GM18858 (cell line): ENCODE measurements around the gene FBXL17.

Experiments used
- ATAC-seq: cut with Tn5 transposase; IDR thresholded peaks from one replicate; pipeline ENCODE4 v1.9.1; 2021; ENCODE audit not compliant: unreplicated experiment

The FBXL17 gene

DNA sequence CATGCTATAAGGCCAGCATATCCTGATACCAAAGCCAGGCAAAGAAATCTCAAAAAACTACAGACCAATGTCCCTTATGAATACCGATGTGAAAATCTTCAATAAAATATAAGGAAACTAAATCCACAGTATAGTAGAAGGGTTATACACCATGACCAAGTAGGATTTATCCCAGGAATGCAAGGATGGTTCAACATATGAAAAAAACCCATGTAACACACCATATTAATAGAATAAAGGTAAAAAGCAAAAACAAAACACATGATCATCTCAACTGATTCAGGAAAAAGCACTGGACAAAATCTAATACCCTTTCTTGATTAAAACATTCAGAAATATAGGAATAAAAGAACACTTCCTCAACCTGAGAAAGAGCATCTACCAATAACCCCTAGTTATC is 6.1 kb downstream of the FBXL17 start:
- ATAC-seq, result no peak

DNA sequence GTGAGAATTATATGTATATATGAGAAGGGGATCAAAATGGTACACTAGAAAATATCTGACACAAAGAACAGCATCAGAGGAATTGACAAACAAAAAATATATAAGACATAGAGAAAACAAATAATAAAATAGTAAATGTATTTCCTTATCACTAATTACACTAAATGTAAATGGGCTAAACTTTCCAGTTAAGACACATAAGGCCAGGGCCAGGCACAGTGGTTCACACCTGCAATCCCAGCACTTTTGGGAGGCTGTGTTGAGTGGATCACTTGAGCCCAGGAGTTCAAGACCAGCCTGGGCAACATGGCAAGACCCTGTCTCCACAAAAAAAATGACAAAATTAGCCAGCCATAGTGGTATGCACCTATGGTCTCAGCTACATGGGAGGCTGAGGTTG is 8.5 kb downstream of the FBXL17 start:
- no peak for ATAC-seq

DNA sequence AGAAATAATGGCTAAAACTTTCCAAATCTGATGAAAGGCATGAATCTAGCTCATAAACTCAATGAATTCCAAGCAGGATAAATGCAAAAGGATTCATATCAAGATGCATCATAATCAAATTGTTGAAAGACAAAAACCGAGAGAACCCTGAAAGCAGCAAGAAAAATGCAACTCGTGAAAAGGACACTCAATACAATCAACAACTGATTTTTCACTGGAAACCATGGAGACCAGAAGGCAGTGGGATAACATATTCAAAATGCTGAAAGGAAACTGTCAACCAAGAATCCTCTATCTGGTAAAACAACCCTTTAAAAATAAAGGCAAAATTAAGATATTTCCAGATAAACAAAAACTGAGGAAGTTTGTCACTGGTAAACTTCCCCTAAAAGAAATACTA is 9.5 kb downstream of the FBXL17 start:
- no peak for ATAC-seq

DNA sequence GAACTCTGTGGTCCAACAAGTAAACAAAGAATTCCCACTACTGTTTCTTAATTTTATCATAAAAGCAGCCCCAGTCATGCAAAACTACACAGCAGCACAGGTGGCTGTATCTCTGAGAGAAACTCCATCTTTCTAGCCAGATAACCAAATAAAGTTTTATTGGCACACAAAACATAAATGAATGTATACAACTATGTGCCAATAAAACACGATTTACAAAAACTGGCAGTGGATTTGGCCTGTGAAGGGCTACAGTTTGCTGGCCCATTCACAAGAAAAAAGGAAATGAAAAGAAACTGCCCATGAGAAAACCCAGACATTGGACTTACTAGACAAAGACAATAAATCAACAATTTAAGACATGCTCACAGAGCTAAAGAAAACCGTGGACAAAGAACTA is 10.6 kb downstream of the FBXL17 start:
- no peak for ATAC-seq

DNA sequence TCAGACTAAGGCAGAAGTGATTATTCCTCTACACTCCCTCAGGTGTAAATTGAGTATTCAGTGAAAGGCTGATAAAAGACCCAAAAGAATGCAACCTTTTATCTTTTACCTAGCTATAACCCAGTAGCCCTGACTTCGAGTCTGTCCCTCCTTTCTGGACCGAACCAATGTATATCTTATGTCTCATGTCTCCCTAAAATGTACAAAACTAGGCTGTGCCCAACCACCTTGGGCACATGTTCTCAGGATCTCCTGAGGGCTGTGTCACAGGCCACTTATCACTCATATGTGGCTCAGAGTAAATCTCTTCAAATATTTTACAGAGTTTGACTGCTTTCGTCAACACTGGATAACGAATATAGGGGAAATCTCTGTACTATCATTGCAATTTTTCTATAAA is 12.7 kb downstream of the FBXL17 start:
- ATAC-seq, result no peak

DNA sequence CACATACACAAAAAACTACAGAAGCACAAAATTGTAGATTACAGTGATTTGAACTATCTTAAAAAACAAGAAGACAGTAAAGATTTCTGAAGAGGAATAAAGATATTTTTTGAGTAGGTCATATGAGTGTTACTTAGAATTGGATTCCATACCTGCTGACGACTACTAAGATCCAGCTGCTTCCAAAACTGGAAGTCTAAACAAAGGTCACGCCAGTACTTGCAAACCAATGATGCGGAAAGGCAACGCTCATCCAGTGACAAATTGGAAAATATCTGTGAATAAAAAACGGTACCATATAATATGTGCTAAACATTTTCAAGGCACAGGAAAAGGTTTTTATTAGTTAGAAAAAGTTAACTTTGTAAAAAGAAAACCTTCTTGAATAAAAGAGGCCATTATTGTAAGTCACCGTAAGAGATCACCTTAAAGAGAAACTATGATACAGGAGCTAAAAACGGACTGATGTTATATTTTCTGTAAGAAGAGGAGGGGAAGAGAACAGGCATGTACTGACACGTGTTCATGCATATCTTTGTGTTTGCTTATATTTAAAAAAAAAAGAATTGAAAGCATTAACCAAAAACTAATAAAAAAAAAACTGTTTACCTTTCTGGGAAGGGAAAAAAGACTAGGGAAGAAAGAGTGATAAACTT is 14.1 kb downstream of the FBXL17 start:
- no peak for ATAC-seq

DNA sequence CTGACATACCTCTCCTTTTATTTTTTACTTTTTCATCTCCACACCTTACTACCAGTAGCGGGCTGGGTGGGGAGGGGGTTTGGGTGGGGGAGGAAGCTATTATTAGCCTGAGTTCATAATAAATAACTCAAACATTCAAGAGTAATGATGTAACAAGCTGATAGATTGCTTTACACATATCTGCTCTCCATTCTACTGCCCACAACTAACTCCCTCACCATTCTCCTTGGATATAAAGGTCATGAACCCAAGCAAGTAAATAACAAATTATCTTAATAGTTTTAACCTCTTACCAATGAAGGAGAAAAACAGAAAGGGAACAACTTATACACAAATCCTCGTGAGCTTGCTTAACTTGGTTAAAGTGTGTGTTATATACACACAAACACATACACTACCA is 15.4 kb downstream of the FBXL17 start:
- ATAC-seq, result no peak

DNA sequence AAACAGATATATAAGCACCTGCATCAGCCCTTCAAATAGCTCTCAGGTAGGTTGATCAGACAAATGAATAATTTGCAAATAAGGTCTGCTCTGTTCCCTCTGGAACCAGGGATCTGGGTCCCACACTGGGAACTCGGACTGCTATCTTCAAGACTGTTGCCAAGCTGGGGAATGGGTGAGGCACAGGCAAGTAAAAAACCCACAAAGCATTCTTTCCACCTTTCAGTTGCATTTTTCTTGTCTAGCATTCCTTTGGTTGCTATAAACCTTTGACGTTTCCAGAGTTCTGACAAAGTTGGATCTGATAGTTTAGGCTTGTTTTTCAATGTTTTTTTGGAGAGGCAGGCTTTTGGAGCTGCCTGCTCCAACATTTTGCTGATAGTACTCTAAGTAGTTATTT is 20.1 kb downstream of the FBXL17 start:
- ATAC-seq, result no peak

DNA sequence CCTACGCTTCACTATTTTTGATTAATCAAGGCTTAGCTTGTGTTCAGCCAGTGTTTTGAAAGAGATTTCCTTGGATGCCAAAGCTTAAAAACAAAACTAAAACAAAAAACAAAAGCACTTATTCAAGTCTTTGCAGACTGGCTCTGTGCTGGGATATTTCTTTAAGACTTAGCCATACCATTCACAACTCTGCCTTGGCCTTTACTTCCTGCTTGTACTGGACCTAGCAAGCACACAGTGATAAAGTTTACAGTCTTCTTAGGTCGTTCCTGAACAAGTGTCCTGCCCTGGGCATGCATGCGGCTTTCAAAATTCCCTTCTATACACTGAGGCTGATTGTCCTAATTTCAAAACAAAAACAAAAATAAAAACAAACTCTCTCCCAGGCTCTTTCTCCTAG is 20.7 kb downstream of the FBXL17 start:
- ATAC-seq, result no peak

DNA sequence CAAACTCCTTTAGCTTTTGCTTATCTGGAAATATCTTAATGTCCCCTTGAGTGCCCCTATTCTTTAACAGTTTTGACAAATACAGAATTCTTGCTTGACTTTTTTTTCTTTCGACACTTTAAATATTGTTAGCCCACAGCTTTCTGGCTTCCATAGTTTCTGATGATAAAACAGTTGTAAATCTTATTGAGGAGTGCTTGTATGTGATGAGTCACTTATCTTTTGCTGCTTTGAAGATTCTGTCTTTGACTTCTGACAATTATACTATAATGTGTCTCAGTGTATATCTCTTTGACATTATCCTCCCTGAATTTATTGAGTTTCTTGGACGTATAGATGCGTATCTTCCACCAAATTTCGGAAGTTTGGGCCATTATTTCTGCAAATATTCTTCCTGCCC is 21.6 kb downstream of the FBXL17 start:
- ATAC-seq, result no peak

DNA sequence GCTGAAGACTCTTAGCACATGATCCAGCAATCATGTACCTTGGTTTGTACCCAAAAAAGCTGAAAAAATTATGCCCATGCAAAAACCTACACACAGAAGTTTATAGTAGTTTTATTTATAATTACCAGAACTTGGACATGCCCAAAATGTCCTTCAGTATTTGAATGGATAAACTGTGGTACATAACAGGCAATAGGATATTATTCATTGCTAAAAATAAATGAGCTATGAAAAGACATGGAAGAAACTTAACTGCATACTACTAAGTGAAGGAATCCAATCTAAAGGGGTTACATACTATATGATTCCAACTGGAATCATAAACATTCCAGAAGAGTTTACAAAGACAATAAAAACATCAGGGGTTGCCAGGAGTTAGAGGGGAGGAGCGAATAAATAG is 25.6 kb downstream of the FBXL17 start:
- ATAC-seq, result no peak

DNA sequence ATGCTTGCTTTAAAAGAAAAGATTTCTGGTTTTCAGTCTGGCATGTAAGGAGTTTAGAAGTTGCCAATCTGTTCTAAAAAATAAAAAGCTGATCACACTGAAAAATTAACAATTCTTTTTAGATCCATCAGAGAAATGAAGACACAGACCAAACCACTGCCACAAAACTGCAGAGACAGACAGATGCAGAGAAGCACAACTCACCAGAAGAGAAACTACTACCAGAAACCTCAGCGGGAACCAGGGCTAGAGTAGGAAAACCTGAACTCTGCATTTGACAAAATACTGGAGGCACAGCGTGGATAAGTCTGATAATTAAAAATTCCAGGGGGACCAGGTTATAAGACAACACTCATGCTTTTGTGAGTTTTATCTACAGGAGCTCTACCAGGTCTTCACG is 28.8 kb downstream of the FBXL17 start:
- ATAC-seq, result no peak

DNA sequence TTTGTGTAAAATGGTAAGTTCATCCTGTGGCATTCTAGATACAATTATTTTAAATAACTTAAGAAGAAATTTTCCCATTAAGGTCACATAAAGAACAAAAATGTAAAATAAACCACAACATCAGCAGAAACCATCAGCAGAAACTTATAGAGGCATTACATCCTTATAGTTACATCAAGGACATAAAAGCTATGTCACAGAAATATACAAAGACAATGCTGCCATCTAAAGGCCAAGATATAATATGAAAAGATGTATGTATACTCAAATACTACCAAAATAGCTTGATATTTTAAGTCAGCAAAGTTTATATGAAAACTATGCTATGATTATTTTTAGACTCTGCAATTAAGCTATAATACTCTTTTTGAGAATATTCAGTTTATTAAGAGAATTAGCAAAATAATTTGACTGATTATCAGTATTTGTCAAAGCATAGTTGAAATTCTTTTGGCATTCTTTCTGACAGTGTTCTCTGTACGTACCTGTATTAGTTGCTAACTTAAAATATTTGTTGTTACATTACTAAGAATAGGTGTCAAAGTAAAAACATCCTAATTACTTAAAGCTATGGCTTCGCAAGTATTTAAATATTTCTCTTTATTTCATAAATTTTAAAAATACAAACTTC is 36.2 kb downstream of the FBXL17 start:
- ATAC-seq, result peak; percentile 81

DNA sequence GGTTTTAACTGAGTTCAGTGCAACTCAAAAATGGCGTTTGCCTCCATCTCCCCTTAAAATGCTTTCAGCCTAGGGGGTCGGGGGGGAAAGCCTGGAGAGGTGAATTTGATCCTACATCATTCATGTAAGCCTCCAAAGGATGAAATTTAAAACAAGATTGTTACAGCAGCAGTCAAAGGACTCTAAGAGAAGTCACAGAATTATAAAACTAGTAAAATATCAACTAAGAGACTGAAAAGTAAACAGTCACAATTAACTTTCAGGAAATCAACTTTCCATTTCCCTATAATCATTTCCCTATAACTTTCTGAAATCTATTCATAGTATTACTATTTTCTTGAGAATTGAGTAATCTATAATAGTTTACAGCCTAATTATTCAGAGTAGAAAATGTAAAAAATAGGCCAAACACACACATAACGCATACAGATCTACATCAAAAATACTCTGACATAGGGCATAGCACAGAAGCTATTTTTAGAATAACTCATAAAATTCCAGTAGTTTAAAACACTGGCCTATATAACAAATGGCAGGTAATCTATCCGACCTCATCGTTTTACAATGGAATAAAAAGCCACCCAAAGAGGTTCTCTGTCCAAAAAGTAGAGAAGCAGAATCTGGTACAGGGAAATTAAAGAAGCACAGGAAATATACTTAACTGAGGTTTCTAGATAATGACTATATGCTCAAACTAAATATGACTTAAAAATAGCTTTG is 37.6 kb downstream of the FBXL17 start:
- no peak for ATAC-seq

DNA sequence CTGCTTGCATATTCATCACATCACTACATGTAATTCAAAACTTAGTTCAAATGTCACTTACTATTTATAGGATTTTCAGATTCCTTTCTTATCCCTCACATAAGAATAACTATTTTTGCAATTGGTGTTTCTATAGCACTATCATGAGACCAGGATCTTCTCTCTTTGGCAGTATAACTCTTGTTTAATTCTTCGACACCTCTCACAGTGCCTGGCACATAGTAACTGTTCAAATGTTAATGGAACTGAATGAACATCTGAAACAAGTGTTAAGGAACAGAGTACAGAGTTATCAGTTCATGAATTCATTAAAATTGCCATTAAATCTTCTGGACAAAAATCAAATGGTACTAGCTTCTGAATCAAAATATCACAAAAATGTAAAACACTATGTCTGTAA is 40.0 kb downstream of the FBXL17 start:
- no peak for ATAC-seq

DNA sequence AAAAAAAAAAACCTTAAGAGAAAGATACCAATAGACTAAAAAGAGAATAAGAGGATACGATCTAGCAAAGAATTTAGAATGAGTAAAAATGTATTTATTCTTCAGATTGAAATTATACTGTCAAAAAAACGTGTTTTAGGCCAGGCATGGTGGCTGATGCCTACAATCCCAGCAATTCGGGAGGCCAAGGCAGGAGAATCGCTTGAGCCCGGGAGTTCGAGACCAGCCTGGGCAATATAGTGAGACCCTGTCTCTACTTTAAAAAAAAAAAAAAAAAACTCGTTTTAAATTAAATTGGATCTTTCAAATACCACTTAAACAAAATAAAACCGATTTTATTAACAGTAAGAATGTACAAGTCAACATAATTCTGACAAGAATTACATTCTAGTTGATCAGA is 41.8 kb downstream of the FBXL17 start:
- no peak for ATAC-seq

DNA sequence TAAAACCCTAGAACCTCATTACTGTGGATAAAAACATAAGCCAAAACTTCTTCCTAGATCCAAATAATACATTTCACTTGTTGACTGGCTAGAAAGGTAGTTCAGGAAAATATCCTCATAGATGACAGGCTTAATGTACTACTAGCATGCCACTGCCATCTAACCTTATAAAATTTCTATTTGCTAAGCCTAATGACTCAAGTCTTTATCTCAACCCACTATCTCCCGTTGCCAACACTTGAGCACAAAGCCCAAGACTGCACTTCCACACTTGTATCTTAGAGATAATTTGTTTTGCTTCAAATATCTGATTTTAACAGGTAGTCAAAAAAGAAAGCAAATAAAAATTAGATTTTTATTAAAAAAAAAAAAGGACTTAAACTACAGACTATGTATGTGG is 42.7 kb downstream of the FBXL17 start:
- ATAC-seq, result no peak

DNA sequence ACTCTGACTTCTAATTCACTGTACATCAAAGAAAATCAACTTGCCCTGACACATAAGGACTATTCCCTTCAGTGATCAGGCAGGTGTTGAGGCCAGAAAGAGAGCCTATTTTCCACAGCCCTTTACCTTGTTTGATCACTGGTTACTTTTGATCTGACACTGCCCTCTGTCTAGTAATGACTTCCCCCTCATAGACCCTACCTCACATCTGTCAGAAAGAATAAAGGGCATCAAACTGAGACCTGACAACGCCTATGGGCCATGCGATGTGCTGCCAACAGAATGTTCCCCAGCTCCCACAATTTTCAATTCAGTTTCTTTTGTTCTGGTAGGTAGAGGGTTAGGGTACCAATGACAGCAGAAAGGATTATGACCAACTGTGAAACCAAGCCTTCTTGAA is 47.7 kb downstream of the FBXL17 start:
- no peak for ATAC-seq

DNA sequence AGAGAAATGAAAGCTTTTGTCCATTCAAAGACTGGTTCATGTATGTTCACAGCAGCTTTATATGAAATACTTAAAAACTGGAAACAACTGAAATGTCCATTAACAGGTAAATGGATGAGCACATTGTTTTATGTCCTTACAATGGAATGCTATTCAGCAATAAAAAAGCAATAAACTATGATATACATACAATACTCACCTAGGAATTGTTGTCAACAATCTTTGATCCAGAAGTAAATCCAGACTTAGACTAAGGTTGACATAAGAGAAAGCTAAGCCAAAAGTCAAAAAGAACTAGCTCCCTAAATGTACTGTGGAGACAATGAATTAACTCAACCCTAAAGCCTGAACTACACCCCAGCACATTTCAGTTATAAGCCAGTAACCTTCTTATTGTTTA is 54.9 kb downstream of the FBXL17 start:
- ATAC-seq, result no peak

DNA sequence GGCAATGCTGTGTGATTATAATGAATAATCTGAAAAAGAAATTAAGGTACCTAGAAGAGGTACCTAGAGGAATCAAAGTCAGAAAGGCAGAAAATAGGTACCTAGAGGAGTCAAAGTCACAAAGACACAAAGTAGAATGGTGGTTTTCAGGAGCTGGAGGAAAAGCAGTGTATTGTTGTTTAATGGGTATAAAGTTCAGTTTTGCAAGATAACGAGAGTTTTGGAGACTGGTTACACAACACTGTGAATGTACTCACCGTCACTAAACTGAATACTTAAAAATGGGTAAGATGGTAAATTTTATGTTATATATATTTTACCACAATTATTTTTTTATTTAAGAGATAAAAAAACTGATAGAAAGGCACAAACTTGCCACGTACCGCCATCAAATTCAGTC is 57.0 kb downstream of the FBXL17 start:
- no peak for ATAC-seq

DNA sequence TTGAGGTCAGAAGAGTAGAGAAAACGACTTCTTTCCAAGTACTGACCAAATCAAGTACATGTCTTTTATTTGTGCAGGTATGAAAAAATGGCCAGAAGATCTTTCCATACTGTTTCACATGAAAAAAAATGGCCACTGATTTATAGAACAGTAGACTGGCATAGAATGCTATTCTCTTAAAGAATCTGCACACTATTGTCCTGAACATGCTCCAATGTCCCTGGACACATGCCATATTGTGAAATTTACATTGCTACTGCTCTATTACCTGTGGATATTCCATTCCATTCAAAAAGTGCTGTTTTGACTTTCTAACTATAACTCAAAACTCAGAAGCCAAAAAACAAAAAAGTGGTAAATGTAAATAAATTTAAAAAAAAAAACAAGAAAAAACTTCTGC is 60.6 kb downstream of the FBXL17 start:
- ATAC-seq, result no peak

DNA sequence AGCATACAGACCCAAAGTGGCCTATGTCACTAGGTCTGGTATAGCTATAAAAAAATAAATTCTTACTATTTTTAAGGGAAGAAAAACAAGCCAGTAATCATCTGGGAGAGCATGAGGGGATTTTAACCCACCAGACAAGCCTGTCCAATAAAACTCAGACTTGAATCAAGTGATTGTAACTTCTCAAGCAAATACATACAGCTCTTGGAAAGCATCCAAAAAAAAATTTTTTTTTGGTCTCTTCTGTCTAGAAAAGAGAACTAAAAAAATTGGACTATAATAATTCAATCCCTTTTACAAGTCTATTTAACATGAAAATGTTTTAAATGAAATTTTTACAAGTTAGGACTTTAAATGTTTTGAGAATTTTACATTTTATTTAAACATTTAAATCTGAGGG is 61.7 kb downstream of the FBXL17 start:
- ATAC-seq, result no peak

DNA sequence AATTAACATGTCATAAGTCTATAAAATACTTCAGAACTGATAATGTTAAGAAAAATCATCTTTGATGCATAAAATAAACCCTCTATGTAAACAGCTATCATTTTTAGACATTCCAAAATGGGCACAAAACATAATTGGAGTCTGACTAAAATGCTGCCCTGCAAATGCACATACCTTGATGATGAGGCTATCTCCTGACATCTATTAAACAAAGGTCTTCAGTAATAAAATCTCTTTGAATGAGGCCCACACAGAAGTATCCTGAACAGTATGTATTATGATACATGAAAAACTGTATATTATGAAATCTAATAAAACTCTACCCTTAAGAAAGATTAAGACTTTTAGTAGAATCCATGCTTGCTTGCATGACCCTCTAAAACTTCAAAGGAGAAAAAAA is 66.1 kb downstream of the FBXL17 start:
- ATAC-seq, result no peak
